Thoracic aorta (tissue), 2 donors: ENCODE measurements around the gene COG5. TPM values are rescaled to one million over a fixed set of nuclear protein-coding genes. Genes with fewer than 3 reads are reported as not detected.
"Not testable (repeated sequence)": the region's sequence is repeated elsewhere in the genome, so short reads cannot be mapped to it uniquely, and the experiment has no call there.

Source experiments
- ATAC-seq: fragments of 150-250 bp; one replicate; pipeline ENCODE4 v1.8.0; 2017; ENCODE audit warnings: low read depth; ENCODE audit not compliant: insufficient number of reproducible peaks, low FRiP score
- DNase-seq: peaks from one replicate; pipeline ENCODE4 v3.0.0-alpha.2; 2020; ENCODE audit warnings: low spot score
- H3K27ac ChIP-seq, 2 donors: fragments of 200-600 bp; sonication (generic); 1 replicate in 1 of 2; 2 replicates in 1 of 2; pipeline ENCODE4 v1.5.1; 2016; ENCODE audit warnings: mild to moderate bottlenecking in 2 of 2, moderate library complexity in 2 of 2
- H3K27me3 ChIP-seq: fragments of 200-600 bp; sonication (generic); replicated peaks from 2 replicates; pipeline ENCODE4 v1.6.0; 2016; ENCODE audit warnings: mild to moderate bottlenecking; ENCODE audit not compliant: insufficient read depth
- H3K36me3 ChIP-seq: fragments of 200-600 bp; sonication (generic); one replicate; pipeline ENCODE4 v1.5.1; 2016
- H3K4me1 ChIP-seq, 2 donors: fragments of 200-600 bp; sonication (generic); 1 replicate in 1 of 2; 2 replicates in 1 of 2; pipeline versions ENCODE4 v1.5.1 to v1.6.0; 2016; ENCODE audit warnings: low read depth in 2 of 2, mild to moderate bottlenecking in 1 of 2; ENCODE audit not compliant: control insufficient read depth in 1 of 2
- H3K4me3 ChIP-seq: fragments of 200-600 bp; sonication (generic); 2 replicates; pipeline ENCODE4 v1.5.1; 2016; ENCODE audit warnings: mild to moderate bottlenecking
- H3K9me3 ChIP-seq: fragments of 200-600 bp; sonication (generic); 2 replicates; pipeline ENCODE4 v1.5.1; 2016
- CTCF ChIP-seq: fragments of 200-600 bp; sonication (generic); IDR thresholded peaks from one replicate; pipeline ENCODE4 v1.5.1; 2019; ENCODE audit warnings: antibody characterized with exemption
- total RNA-seq, 2 donors: library from RNA; depleted of rRNA; stranded (reverse); fragments of >200 nt; gene quantifications; one replicate each; pipeline versions ENCODE4 v1.1.0 to v1.2.3, GENCODE V29; 2016

The COG5 gene
- total RNA-seq, 2 donors from 2014 or later: 52.5 to 72.4 TPM

- Histone ChIP-seq H3K27ac (no peak overlapping the region), H3K36me3 (peaks cover 9% of the 10 kb centered on the region), H3K9me3 (peaks cover 7% of the 10 kb centered on the region), H3K27me3 (no peaks in the 10 kb centered on the region), H3K4me1 (no peaks in the 10 kb centered on the region), H3K4me3 (no peak overlapping the region)
- DNase-seq (no peak), ATAC-seq (no peak)
- no peak for TF ChIP-seq CTCF
These were observed 18.7 kb downstream of the COG5 start for GRCh38 chr7:107544848-107545591.

GRCh38 chr7:107543338-107543993, 20.3 kb downstream of the COG5 start:
- TF ChIP-seq CTCF: no peak
- ATAC-seq (no peak), DNase-seq (no peak)
- no peaks in the 10 kb centered on the region for H3K4me1 ChIP-seq
- peaks cover 13% of the 10 kb centered on the region for H3K36me3 ChIP-seq
- H3K27ac ChIP-seq: no peak overlapping the region
- H3K27me3 ChIP-seq: no peaks in the 10 kb centered on the region
- H3K9me3 ChIP-seq: peaks cover 7% of the 10 kb centered on the region
- H3K4me3 ChIP-seq: no peak overlapping the region

- peaks cover 3% of the 10 kb centered on the region for H3K36me3 ChIP-seq
- no peak overlapping the region for H3K4me3 ChIP-seq
- ATAC-seq (no peak), DNase-seq (no peak)
- no peaks in the 10 kb centered on the region for H3K4me1 ChIP-seq
- no peaks in the 10 kb centered on the region for H3K9me3 ChIP-seq
- no peaks in the 10 kb centered on the region for H3K27me3 ChIP-seq
- TF ChIP-seq CTCF: no peak
- H3K27ac ChIP-seq: no peak overlapping the region
These were observed 25.7 kb downstream of the COG5 start for GRCh38 chr7:107538001-107538400.

- not testable (repeated sequence) for H3K36me3 ChIP-seq, H3K27ac ChIP-seq, ATAC-seq, DNase-seq, H3K27me3 ChIP-seq, H3K9me3 ChIP-seq, H3K4me1 ChIP-seq, H3K4me3 ChIP-seq
These were observed 26.5 kb downstream of the COG5 start for GRCh38 chr7:107537228-107537627.

GRCh38 chr7:107534139-107534538, 29.6 kb downstream of the COG5 start:
- Histone ChIP-seq H3K9me3 (no peaks in the 10 kb centered on the region), H3K27me3 (no peaks in the 10 kb centered on the region), H3K27ac (no peak overlapping the region), H3K36me3 (no peaks in the 10 kb centered on the region), H3K4me3 (no peak overlapping the region), H3K4me1 (no peaks in the 10 kb centered on the region)
- DNase-seq (no peak), ATAC-seq (no peak)
- no peak for TF ChIP-seq CTCF
